Peyer's patch (tissue), 4 donors: Measurements from ENCODE around the gene PAN3.

Experiments used
- CTCF ChIP-seq, 6 experiments: fragments of 450-650 bp in 4 of 6; fragments of 200-600 bp in 2 of 6; sonication (generic) in 1 of 6; IDR thresholded peaks; one replicate each; pipeline ENCODE4 v1.5.1; 2017 to 2019; ENCODE audit warnings: antibody characterized with exemption in 6 of 6, mild to moderate bottlenecking in 3 of 6, moderate library complexity in 1 of 6
- POLR2A ChIP-seq, 2 donors: fragments of 450-650 bp; IDR thresholded peaks; one replicate each; pipeline ENCODE4 v1.5.1; 2017; ENCODE audit warnings: antibody characterized with exemption in 2 of 2, mild to moderate bottlenecking in 2 of 2, moderate library complexity in 2 of 2

GRCh38 chr13:28320209-28320608 is 181.9 kb downstream of the PAN3 start:
- TF ChIP-seq CTCF (IDR thresholded peaks at IDR 0.05): no peak
- no peak for TF ChIP-seq POLR2A (IDR thresholded peaks at IDR 0.05)
